Measurements from ENCODE around the gene KCNMA1. TPM values are rescaled to one million over a fixed set of nuclear protein-coding genes. Genes with fewer than 3 reads are reported as not detected.

KCNMA1 gene
- total and polyA plus RNA-seq, 2 donors (not counting 1 experiment from before 2014, with no cell fraction given): 0.82 to 3.1 TPM

DNA sequence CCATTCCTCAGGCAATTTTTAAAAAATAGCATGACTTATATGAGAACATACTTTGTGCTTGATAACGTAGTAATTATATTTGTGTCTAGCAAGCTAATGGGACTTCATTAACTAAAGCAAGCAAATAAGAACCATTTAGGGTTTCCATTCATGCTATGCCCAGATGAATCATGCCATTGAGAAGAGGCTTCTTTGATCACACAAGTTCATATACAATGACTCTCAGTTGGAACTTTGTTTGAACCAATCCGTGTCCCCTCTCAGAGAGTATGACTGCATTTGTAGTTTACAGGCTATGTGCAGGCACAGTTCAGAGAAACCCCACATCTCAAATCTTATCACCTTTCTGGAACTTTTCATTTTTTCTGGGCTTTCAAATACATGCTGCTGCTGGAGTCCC is 614.2 kb downstream of the KCNMA1 start:
- peaks cover 0 to 7% of the 10 kb centered on the region in 2 donors for H3K4me1 ChIP-seq (ENCODE audit: control insufficient read depth in 2 of 2, insufficient read depth in 2 of 2, low read length in 2 of 2)
- no peaks in the 10 kb centered on the region for H3K79me2 ChIP-seq (ENCODE audit: control insufficient read depth, insufficient read depth, low read length)
- no peaks in the 10 kb centered on the region for H4K20me1 ChIP-seq (ENCODE audit: control insufficient read depth, insufficient read depth, low read length, poor library complexity, severe bottlenecking)
- no peaks in the 10 kb centered on the region for H3K9me3 ChIP-seq (ENCODE audit: control extremely low read depth in 1 of 3, control insufficient read depth in 2 of 3, insufficient read depth in 1 of 3, low read length in 2 of 3)
- no peak for TF ChIP-seq EZH2 (IDR thresholded peaks at IDR 0.05; ENCODE audit: borderline replicate concordance, insufficient read depth, low read depth, low read length, poor library complexity, severe bottlenecking)
- TF ChIP-seq, protein P1, sequence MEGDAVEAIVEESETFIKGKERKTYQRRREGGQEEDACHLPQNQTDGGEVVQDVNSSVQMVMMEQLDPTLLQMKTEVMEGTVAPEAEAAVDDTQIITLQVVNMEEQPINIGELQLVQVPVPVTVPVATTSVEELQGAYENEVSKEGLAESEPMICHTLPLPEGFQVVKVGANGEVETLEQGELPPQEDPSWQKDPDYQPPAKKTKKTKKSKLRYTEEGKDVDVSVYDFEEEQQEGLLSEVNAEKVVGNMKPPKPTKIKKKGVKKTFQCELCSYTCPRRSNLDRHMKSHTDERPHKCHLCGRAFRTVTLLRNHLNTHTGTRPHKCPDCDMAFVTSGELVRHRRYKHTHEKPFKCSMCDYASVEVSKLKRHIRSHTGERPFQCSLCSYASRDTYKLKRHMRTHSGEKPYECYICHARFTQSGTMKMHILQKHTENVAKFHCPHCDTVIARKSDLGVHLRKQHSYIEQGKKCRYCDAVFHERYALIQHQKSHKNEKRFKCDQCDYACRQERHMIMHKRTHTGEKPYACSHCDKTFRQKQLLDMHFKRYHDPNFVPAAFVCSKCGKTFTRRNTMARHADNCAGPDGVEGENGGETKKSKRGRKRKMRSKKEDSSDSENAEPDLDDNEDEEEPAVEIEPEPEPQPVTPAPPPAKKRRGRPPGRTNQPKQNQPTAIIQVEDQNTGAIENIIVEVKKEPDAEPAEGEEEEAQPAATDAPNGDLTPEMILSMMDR (IDR thresholded peaks at IDR 0.05): no peak
- H3K9ac ChIP-seq (ENCODE audit: low read length): no peak overlapping the region
- no CpG with 5 or more reads among the region's 2 CpGs for WGBS (ENCODE audit: insufficient coverage)
- H3K4me3 ChIP-seq (ENCODE audit: control extremely low read depth in 1 of 5, extremely low read depth in 1 of 5, insufficient read depth in 1 of 5, low read depth in 2 of 5, low read length in 4 of 5): no peak overlapping the region
- H3K9me3 Mint-ChIP-seq (ENCODE audit: insufficient read depth): no peaks in the 10 kb centered on the region
- ATAC-seq (ENCODE audit: low read depth) (no peak), DNase-seq (no peak)
- H3K27ac Mint-ChIP-seq: no peak overlapping the region
- H3K27me3 Mint-ChIP-seq: peaks cover 4% of the 10 kb centered on the region
- H3K4me2 ChIP-seq (replicated peaks; ENCODE audit: low read depth, low read length, poor library complexity, severe bottlenecking): no peak overlapping the region
- ChIA-PET POLR2A (no interaction called here), CTCF (no interaction called here)
- H3K27me3 ChIP-seq (replicated peaks in 1 of 4; ENCODE audit: control extremely low read depth in 1 of 4, control insufficient read depth in 3 of 4, insufficient read depth in 4 of 4, low read length in 3 of 4): no peaks in the 10 kb centered on the region
- H3K4me1 Mint-ChIP-seq: peaks cover 2% of the 10 kb centered on the region
- no peak overlapping the region for H2AFZ ChIP-seq (ENCODE audit: insufficient read depth, low read depth, low read length, poor library complexity, severe bottlenecking)
- no peak overlapping the region for H3K4me3 Mint-ChIP-seq
- no peaks in the 10 kb centered on the region for H3K36me3 ChIP-seq (replicated peaks in 1 of 2; ENCODE audit: control extremely low read depth in 1 of 2, control insufficient read depth in 1 of 2, extremely low read depth in 1 of 2, insufficient read depth in 2 of 2, low read length in 1 of 2)
- intact Hi-C loops (cut with micrococcal nuclease): no loop called here
- H3K27ac ChIP-seq (ENCODE audit: low read length in 2 of 2): no peak overlapping the region

DNA sequence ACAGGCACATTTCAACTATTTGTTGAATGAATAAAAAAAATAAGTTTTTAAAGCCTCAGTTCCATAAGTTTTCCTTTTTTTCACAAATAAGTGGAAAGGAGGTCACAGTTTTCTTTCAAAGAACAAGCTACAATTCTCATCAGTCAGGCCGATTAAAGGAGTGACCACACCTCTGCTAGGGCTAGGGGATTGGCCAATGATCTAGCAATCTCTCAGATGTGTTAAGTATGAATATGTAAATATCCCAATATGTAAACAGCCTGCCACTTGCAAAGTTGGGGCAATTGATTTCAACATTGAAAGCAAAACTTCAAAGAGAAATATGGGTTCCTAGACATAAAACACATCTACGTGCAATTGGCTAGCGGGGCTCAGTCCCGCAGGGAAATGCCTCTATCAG is 614.9 kb downstream of the KCNMA1 start:
- H3K36me3 ChIP-seq (replicated peaks in 1 of 2; ENCODE audit: control extremely low read depth in 1 of 2, control insufficient read depth in 1 of 2, extremely low read depth in 1 of 2, insufficient read depth in 2 of 2, low read length in 1 of 2): no peaks in the 10 kb centered on the region
- H3K4me1 Mint-ChIP-seq: peaks cover under 1% of the 10 kb centered on the region
- H3K27ac ChIP-seq (ENCODE audit: low read length in 2 of 2): no peak overlapping the region
- ChIA-PET POLR2A (no interaction called here), CTCF (no interaction called here)
- H3K27ac Mint-ChIP-seq: no peak overlapping the region
- H3K4me2 ChIP-seq (replicated peaks; ENCODE audit: low read depth, low read length, poor library complexity, severe bottlenecking): no peak overlapping the region
- no peaks in the 10 kb centered on the region for H3K27me3 Mint-ChIP-seq
- peaks cover 0 to 1% of the 10 kb centered on the region in 2 donors for H3K4me1 ChIP-seq (ENCODE audit: control insufficient read depth in 2 of 2, insufficient read depth in 2 of 2, low read length in 2 of 2)
- ATAC-seq (ENCODE audit: low read depth) (no peak), DNase-seq (no peak)
- intact Hi-C loops (cut with micrococcal nuclease): no loop called here
- H3K4me3 Mint-ChIP-seq: no peak overlapping the region
- H3K4me3 ChIP-seq (ENCODE audit: control extremely low read depth in 1 of 5, extremely low read depth in 1 of 5, insufficient read depth in 1 of 5, low read depth in 2 of 5, low read length in 4 of 5): no peak overlapping the region
- H3K79me2 ChIP-seq (ENCODE audit: control insufficient read depth, insufficient read depth, low read length): no peaks in the 10 kb centered on the region
- no peaks in the 10 kb centered on the region for H4K20me1 ChIP-seq (ENCODE audit: control insufficient read depth, insufficient read depth, low read length, poor library complexity, severe bottlenecking)
- H2AFZ ChIP-seq (ENCODE audit: insufficient read depth, low read depth, low read length, poor library complexity, severe bottlenecking): no peak overlapping the region
- 100% methylated on average over 3 of the region's 4 CpGs for WGBS (ENCODE audit: insufficient coverage)
- TF ChIP-seq, protein P1 (IDR thresholded peaks at IDR 0.05): no peak
- no peak for TF ChIP-seq EZH2 (IDR thresholded peaks at IDR 0.05; ENCODE audit: borderline replicate concordance, insufficient read depth, low read depth, low read length, poor library complexity, severe bottlenecking)
- no peaks in the 10 kb centered on the region for H3K27me3 ChIP-seq (replicated peaks in 1 of 4; ENCODE audit: control extremely low read depth in 1 of 4, control insufficient read depth in 3 of 4, insufficient read depth in 4 of 4, low read length in 3 of 4)
- no peaks in the 10 kb centered on the region for H3K9me3 Mint-ChIP-seq (ENCODE audit: insufficient read depth)
- H3K9me3 ChIP-seq (ENCODE audit: control extremely low read depth in 1 of 3, control insufficient read depth in 2 of 3, insufficient read depth in 1 of 3, low read length in 2 of 3): no peaks in the 10 kb centered on the region
- no peak overlapping the region for H3K9ac ChIP-seq (ENCODE audit: low read length)

Measured in B cell (primary cell).